22Rv1 (cell line): ENCODE data around the gene PTPRA.

ENCODE experiments used
- CTCF ChIP-seq: fragments of 450-650 bp; IDR thresholded peaks from 2 replicates; pipeline ENCODE4 v1.5.1; 2017; ENCODE audit warnings: mild to moderate bottlenecking
- ZFX ChIP-seq: fragments of 450-650 bp; IDR thresholded peaks from 2 replicates; pipeline ENCODE4 v1.6.1; 2017; ENCODE audit warnings: antibody characterized with exemption, borderline replicate concordance

- TF ChIP-seq CTCF = no peak
- no peak for TF ChIP-seq ZFX
Measured at GRCh38 chr20:2867081-2867864, 6.0 kb upstream of the PTPRA start.
